NT2/D1 (cell line): Measurements from ENCODE around the gene ZNF436.

Experiments used
- DNase-seq: peaks from one replicate; pipeline ENCODE4 v3.0.0-alpha.2; 2011; ENCODE audit warnings: low read depth, low spot score
- H3K27me3 ChIP-seq: 2 replicates; pipeline ENCODE4 v1.6.0; 2011; ENCODE audit warnings: mild to moderate bottlenecking; ENCODE audit not compliant: insufficient read length, insufficient read depth
- H3K36me3 ChIP-seq: 2 replicates; pipeline ENCODE4 v1.6.1; 2011; ENCODE audit warnings: mild to moderate bottlenecking, low read length, mixed read lengths; ENCODE audit not compliant: insufficient read depth, insufficient read length
- H3K4me1 ChIP-seq: 2 replicates; pipeline ENCODE4 v1.5.1; 2011; ENCODE audit not compliant: insufficient read depth, insufficient read length
- H3K4me3 ChIP-seq: 2 replicates; pipeline ENCODE4 v1.5.1; 2011; ENCODE audit warnings: low read depth; ENCODE audit not compliant: insufficient read length
- H3K9ac ChIP-seq: 2 replicates; pipeline ENCODE4 v1.6.0; 2011; ENCODE audit warnings: low read depth; ENCODE audit not compliant: insufficient read length
- H3K9me3 ChIP-seq: 2 replicates; pipeline ENCODE4 v1.5.1; 2011; ENCODE audit warnings: mild to moderate bottlenecking, low read length; ENCODE audit not compliant: insufficient read depth
- SUZ12 ChIP-seq: IDR thresholded peaks from 2 replicates; pipeline ENCODE4 v1.6.1; 2011; ENCODE audit not compliant: insufficient read length, insufficient read depth; ENCODE audit errors: extremely low read depth
- YY1 ChIP-seq: IDR thresholded peaks from 2 replicates; pipeline ENCODE4 v1.6.1; 2011; ENCODE audit not compliant: insufficient read length, insufficient read depth
- ZNF274 ChIP-seq: IDR thresholded peaks from 2 replicates; pipeline ENCODE4 v1.6.1; 2011; ENCODE audit warnings: mild to moderate bottlenecking, low read depth, low read length

The ZNF436 gene

GRCh38 chr1:23392125-23392855 is 22.7 kb upstream of the ZNF436 start:
- DNase-seq, result no peak

GRCh38 chr1:23389837-23390321 is 20.2 kb upstream of the ZNF436 start:
- Histone ChIP-seq H3K27me3 (peaks cover 81% of the 10 kb centered on the region), H3K4me1 (no peaks in the 10 kb centered on the region), H3K4me3 (no peak overlapping the region), H3K9me3 (no peaks in the 10 kb centered on the region), H3K36me3 (no peaks in the 10 kb centered on the region), H3K9ac (no peak overlapping the region)
- no peak for DNase-seq
- TF ChIP-seq YY1 (no peak), SUZ12 (no peak), ZNF274 (no peak)

More at GRCh38 chr1:23392125-23392855, 22.7 kb upstream of the ZNF436 start:
- H3K36me3 ChIP-seq, result no peaks in the 10 kb centered on the region
- no peaks in the 10 kb centered on the region for H3K9me3 ChIP-seq
- H3K4me3 ChIP-seq, result no peak overlapping the region
- H3K4me1 ChIP-seq, result peaks cover 6% of the 10 kb centered on the region
- TF ChIP-seq YY1 (no peak), SUZ12 (no peak), ZNF274 (no peak)
- peaks cover 86% of the 10 kb centered on the region for H3K27me3 ChIP-seq
- H3K9ac ChIP-seq, result no peak overlapping the region

DNA sequence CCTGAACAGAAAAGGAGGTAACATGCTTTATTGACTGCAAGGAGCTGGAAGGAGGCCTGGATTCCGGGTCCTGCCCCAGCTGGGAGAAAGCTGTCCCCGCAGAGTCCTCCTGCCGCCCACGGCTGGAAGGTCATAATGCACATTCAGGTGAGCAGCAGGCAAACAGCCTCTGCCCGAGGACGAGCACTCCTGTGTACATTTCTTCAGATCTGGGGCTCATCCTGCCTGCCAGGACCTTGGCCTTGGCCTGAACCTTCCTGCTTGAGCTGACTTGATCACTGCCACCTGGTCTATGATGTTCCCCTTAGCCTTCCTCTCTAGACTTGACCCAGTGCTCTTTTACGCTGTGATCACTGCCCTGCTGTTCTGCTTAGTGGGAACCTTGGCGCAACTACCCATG is 17.9 kb upstream of the ZNF436 start:
- Histone ChIP-seq H3K4me3 (no peak overlapping the region), H3K36me3 (no peaks in the 10 kb centered on the region), H3K27me3 (peaks cover 75% of the 10 kb centered on the region), H3K4me1 (no peaks in the 10 kb centered on the region), H3K9me3 (no peaks in the 10 kb centered on the region), H3K9ac (no peak overlapping the region)
- TF ChIP-seq ZNF274 (no peak), SUZ12 (no peak), YY1 (no peak)
- DNase-seq, result no peak

DNA sequence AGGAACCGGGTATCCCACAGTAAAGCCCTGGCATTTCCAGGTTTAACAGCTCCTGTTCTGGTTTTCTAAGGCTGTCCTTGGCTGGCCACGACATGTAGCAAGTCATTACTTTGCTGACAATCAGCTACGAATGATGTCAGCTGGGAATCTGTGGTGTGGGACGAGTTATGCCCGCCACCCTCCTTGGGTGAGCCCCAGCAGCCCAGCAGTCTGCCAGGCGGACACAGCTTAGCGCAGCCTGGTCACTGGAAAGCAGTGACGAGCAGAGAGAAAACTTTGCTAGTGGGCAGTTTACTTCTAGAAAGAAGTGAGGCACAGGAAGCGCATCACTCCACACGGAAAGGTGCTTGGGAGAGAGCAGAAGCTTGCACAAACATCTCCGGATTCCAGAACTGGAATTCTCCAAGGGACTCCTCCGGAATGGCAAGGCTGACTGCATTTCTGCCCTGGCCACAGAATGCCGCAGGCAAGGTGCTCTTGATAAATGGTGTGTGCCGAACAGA is 15.5 kb upstream of the ZNF436 start:
- TF ChIP-seq YY1 (no peak), ZNF274 (no peak), SUZ12 (no peak)
- Histone ChIP-seq H3K4me1 (no peaks in the 10 kb centered on the region), H3K27me3 (peaks cover 82% of the 10 kb centered on the region), H3K36me3 (no peaks in the 10 kb centered on the region), H3K9ac (no peak overlapping the region), H3K9me3 (no peaks in the 10 kb centered on the region), H3K4me3 (no peak overlapping the region)
- no peak for DNase-seq

DNA sequence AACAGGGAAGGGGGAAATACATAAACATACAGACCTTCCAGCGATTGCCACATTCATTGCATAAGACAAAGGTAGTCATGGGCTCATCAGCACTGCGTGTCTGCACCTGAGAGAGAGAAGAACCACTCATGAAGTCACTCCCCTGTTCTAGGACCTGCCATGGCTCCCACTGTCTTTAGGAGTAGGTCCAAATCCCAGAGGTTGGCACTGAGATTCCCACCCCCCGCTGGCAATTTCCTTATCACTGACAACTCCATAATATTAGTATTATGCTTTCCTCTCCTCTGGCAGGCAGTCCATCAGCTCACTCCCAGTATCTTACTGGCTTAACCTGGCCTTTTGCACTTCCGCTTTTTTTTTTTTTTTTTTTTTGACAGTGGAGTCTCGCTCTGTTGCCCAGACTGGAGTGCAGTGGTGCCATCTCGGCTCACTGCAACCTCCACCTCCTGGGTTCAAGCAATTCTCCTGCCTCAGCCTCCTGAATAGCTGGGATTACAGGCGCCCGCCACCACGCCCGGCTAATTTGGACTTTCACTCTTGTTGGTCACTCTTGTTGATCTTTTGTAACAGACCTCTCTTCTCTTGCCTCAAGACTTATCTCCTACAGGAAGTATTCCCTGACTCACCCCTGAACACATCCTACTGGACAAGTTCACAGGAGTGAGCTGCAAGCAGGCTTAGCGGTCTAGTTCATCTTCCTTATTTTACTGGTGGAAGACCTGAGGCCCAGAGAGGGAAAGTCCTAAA is 14.8 kb upstream of the ZNF436 start:
- no peak overlapping the region for H3K9ac ChIP-seq
- no peaks in the 10 kb centered on the region for H3K36me3 ChIP-seq
- DNase-seq, result no peak
- no peaks in the 10 kb centered on the region for H3K9me3 ChIP-seq
- TF ChIP-seq ZNF274 (no peak), SUZ12 (no peak), YY1 (no peak)
- peaks cover 78% of the 10 kb centered on the region for H3K27me3 ChIP-seq
- no peak overlapping the region for H3K4me3 ChIP-seq
- H3K4me1 ChIP-seq, result no peaks in the 10 kb centered on the region

DNA sequence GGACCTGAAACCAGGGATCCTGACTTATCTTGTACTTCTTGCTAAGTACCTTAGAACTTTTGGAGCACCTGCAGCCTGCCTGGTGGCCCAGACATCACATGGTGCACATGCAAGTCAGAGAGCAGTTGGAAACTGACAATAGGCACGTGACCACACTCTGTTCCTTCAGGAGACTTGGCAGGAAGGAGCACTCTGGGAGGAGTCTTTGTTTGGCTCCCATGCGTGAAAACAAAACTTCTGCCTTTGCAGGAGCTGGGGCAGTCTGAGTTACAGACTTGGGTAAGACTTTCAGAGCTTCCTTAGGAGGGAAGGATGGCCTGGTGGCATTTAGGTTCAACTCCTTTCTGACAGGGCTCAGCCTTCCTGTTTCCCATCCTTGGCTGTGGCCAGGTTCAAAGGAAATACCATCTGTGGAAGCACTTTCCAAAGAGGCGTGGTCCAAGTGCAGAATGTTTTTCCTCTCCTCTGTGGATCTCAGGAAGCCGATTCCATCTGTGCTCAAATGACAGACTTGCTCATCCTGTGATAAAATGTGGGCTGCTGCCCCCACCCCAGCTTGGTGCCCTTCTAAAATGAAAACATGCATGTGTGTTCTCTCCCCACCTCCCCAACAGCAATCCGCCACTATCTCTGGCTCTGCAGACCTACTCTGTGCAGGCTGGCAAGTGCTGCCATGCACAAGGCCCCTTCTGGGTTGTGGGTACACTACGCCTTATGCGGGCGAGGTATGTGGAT is 14.1 kb upstream of the ZNF436 start:
- no peak for TF ChIP-seq ZNF274
- no peak for TF ChIP-seq SUZ12
- no peak for TF ChIP-seq YY1
- Histone ChIP-seq H3K4me1 (no peaks in the 10 kb centered on the region), H3K27me3 (peaks cover 76% of the 10 kb centered on the region), H3K9me3 (no peaks in the 10 kb centered on the region), H3K36me3 (no peaks in the 10 kb centered on the region), H3K9ac (no peak overlapping the region), H3K4me3 (no peak overlapping the region)
- DNase-seq, result no peak
